NOMO-1 treated with DMSO at 0.1 percent for 48 hours (cell line): ENCODE measurements around the gene NAA10.
"Not testable (repeated sequence)": the region's sequence is repeated elsewhere in the genome, so short reads cannot be mapped to it uniquely, and the experiment has no call there.

ENCODE experiments used
- DNase-seq: peaks from one replicate; lab custom pipeline; 2025; ENCODE audit not compliant: unreplicated experiment; lab: John Stamatoyannopoulos, UW

Gene NAA10

GRCh38 chrX:153934762-153935325, at the start of gene NAA10:
Gene NAA10, minus strand, starts transcription at chrX:153935037. Its CDS starts 133 bp downstream, at chrX:153934904.
- peak; percentile 49 for DNase-seq

GRCh38 chrX:153983321-153983801, 48.5 kb upstream of the NAA10 start:
- DNase-seq: peak; percentile 48

- DNase-seq: peak; percentile 85
Measured at GRCh38 chrX:153981771-153982533, 47.1 kb upstream of the NAA10 start.

- no peak for DNase-seq
Measured at GRCh38 chrX:153981231-153981630, 46.4 kb upstream of the NAA10 start.

GRCh38 chrX:153980394-153980793, 45.6 kb upstream of the NAA10 start:
- not testable (repeated sequence) for DNase-seq

GRCh38 chrX:153974726-153975286, 40.0 kb upstream of the NAA10 start:
- DNase-seq: no peak

DNA sequence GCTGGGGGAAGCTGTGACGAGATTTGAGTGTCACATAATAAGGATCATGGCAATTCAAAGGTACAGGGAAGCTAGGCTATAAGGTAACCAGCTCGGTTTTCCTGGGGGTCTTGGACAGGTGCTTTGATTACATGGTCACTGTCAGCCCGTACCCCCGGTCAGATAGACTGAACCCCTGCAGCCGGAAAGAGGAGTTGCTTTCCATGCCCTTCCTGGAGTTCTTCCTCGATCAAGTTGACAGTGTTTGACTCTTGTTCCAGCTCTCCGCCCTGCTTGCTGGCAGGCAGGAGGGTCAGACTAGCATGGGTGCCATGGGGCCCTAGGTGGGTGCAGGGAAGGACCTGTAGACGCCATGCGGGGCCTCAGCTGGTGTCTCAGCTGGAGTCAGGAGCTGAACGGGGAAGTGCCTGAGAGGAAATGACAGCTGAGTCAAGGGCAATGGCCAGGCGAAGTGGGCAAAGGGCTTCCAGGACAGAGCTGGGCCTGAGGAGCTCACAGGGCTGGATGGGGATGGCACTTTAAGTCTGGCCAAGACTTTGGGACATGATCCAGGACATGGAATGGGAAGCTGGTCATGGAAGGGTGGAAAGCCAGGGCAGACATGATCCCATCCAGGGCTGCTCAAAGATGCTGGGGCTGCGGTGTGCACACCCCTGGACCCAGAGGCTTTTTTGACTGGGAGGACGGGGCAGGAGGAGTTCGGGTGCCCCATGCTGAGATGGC, 39.3 kb upstream of the NAA10 start:
- DNase-seq: peak; percentile 11

DNA sequence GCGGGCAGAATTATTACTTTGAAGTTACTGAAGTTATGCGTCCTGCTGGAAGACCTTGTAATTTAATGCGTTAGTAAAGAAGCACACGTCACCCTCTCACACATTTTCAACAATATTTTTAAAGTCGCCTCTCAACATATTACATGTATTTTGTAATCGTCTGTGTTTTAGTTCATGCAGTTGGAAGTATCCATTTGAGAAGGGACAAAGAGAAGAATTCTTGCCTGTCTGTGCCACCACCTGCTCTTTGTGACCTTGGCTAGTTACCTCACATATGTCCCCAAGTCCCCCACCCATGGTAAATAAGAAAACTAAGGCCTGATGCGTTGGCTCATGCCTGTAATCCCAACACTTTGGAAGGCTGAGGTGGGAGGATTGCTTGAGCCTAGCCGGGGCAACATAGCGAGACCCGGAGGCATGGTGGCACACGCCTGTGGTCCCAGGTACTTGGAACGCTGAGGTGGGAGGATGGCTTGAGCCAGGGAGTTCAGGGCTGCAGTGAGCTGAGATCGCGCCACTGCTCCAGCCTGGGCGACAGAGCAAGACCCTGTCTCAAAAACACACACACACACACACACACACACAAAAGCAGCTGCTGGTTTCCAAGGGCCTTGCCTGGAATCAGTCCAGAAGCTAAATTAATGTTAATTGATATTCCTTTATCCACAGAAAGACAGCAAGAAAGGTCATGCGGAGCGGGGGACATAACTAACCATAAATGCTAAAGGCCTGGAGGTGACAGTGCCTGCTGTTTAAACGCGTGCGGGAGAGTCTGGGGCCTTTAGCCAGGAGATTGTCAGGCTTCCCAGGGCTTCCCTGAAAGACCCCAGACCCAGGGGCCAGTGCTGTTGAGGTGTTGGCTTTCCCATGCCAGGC, 38.5 kb upstream of the NAA10 start:
- no peak for DNase-seq

- DNase-seq: peak; percentile 90
Measured at GRCh38 chrX:153972368-153973126, 37.7 kb upstream of the NAA10 start, which contains the start of gene TMEM187. Gene TMEM187, plus strand, starts transcription at chrX:153972754. Its CDS starts 9,309 bp downstream, at chrX:153982063.

DNA sequence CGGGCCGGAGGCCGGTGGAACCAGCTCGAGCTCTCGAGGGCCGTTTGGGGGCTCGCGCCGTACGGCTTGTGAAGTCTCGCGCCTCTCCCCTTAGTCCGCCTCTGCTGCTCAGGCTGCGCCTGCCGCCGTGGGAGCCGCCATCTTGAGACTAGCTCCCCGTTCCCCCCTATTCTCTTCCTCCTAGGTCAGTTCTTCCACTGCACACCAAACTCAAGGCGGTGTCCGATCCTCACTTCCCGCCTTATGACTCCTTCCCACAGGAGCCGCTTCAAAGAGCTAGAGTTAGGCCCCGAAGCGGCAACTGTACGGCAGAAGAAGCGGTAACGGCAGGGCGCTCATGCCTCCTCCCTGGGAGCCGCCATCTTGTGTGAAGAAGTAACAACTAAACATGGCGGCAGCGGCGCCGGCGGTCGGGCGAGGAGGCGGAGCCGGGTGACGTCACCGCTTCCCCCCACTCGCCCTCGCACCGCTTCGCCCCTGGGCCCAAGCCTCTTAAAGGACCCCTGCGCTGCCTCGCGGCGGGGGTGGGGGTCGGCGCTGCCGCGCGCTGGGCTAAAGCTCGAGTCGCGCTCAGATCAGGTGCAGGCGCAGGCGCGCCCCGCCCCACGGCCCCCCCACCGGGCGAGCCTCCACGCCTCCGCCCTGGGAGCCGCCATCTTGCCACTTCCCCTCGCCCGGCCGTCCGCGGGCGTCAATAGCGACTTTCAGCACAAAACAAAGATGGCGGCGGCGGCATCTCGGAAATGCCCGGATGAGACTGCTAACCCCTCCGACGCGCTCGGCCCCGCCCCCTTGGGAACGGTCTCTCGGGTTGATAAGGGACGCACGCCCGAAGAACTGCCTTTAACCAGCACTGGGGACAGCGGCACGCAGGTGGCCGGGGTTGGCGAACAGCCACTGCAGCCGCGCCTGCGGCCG, 36.9 kb upstream of the NAA10 start, which contains the start of gene HCFC1:
TSS of gene HCFC1 (minus strand) at position 369 of the 918 bp plus-strand sequence. CDS start 978 bp downstream, outside the sequence.
- peak; percentile 91 for DNase-seq

- DNase-seq: peak; percentile 85
Measured at GRCh38 chrX:153971124-153971449, 36.2 kb upstream of the NAA10 start.

- DNase-seq: peak; percentile 27
Measured at GRCh38 chrX:153970357-153971123, 35.7 kb upstream of the NAA10 start.

- DNase-seq: no peak
Measured at GRCh38 chrX:153969904-153970356, 35.1 kb upstream of the NAA10 start.

GRCh38 chrX:153969125-153969903, 34.5 kb upstream of the NAA10 start:
- DNase-seq: no peak

- DNase-seq: no peak
Measured at GRCh38 chrX:153968754-153969124, 33.9 kb upstream of the NAA10 start.

DNA sequence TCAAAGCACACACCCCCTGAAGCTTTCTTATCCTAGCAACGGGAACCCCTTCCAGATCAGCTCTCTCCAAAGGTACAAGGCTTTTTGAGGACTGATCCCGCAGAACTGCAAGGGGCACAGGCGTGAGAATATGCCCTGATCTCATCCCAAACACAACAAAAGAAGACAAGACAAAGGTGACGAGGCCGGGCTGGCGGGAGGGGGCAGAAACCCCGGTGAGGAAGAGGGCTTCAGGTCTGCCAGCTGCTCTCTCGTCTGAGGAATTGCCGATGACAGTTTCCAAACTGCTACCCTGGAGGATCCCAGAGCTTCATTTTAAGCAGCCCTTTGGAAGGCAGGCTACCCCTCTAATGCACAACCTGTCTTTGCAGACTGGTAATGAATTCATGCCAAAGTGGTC, 33.4 kb upstream of the NAA10 start:
- no peak for DNase-seq
